ENCODE results near the gene HEATR5B.

The HEATR5B gene

GRCh38 chr2:36960005-36960675 is 124.0 kb downstream of the HEATR5B start:
- Histone ChIP-seq H4K8ac (ENCODE audit: low read depth, low read length) (no peak overlapping the region), H2BK5ac (ENCODE audit: low read depth, low read length, poor library complexity) (no peak overlapping the region), H4K12ac (ENCODE audit: low read depth, low read length) (no peak overlapping the region), H3K27ac (ENCODE audit: low read depth, low read length) (no peak overlapping the region), H3K36me3 (ENCODE audit: control insufficient read depth in 1 of 2, insufficient read depth in 2 of 2, low read length in 2 of 2) (no peaks in the 10 kb centered on the region), H2BK120ac (ENCODE audit: insufficient read depth, low read length, poor library complexity) (no peak overlapping the region), H3K9me3 (ENCODE audit: insufficient read depth, low read depth, low read length) (no peaks in the 10 kb centered on the region), H3K4me3 (ENCODE audit: low read depth, low read length) (no peak overlapping the region), H3K79me2 (ENCODE audit: control insufficient read depth, insufficient read depth, low read length, poor library complexity) (peaks cover 8% of the 10 kb centered on the region), H4K91ac (ENCODE audit: low read depth, low read length) (no peak overlapping the region), H3K79me1 (ENCODE audit: low read length) (peaks cover 10% of the 10 kb centered on the region), H3K4me2 (ENCODE audit: low read length) (no peak overlapping the region), H2BK12ac (ENCODE audit: low read length) (no peak overlapping the region), H3K4me1 (ENCODE audit: control insufficient read depth in 1 of 2, insufficient read depth in 2 of 2, low read length in 2 of 2) (peaks cover 10% of the 10 kb centered on the region in 2 experiments), H3K4ac (ENCODE audit: low read depth, low read length) (no peak overlapping the region), H2AK5ac (ENCODE audit: low read length) (no peak overlapping the region), H3K18ac (ENCODE audit: low read length) (no peak overlapping the region), H3K14ac (ENCODE audit: low read length) (no peak overlapping the region), H3K23ac (ENCODE audit: low read length) (no peak overlapping the region), H3K27me3 (ENCODE audit: insufficient read depth, low read length) (no peaks in the 10 kb centered on the region), H3K9ac (ENCODE audit: low read length) (no peak overlapping the region), H2AFZ (ENCODE audit: insufficient read depth, low read length, poor library complexity) (no peak overlapping the region)
- WGBS (ENCODE audit: extremely low coverage, insufficient coverage, insufficient read length): no CpG with 5 or more reads among the region's 2 CpGs
- DNase-seq: no peak

- Histone ChIP-seq H4K91ac (ENCODE audit: low read depth, low read length) (no peak overlapping the region), H3K9ac (ENCODE audit: low read length) (no peak overlapping the region), H2BK12ac (ENCODE audit: low read length) (no peak overlapping the region), H3K4me3 (ENCODE audit: low read depth, low read length) (no peak overlapping the region), H3K4me2 (ENCODE audit: low read length) (no peak overlapping the region), H3K79me2 (ENCODE audit: control insufficient read depth, insufficient read depth, low read length, poor library complexity) (peaks cover 1% of the 10 kb centered on the region), H3K4ac (ENCODE audit: low read depth, low read length) (no peak overlapping the region), H4K12ac (ENCODE audit: low read depth, low read length) (no peak overlapping the region), H3K18ac (ENCODE audit: low read length) (no peak overlapping the region), H3K23ac (ENCODE audit: low read length) (no peak overlapping the region), H3K36me3 (ENCODE audit: control insufficient read depth in 1 of 2, insufficient read depth in 2 of 2, low read length in 2 of 2) (peaks cover 0 to 3% of the 10 kb centered on the region in 2 experiments), H2AFZ (ENCODE audit: insufficient read depth, low read length, poor library complexity) (no peak overlapping the region), H3K27me3 (ENCODE audit: insufficient read depth, low read length) (no peaks in the 10 kb centered on the region), H3K79me1 (ENCODE audit: low read length) (no peaks in the 10 kb centered on the region), H2BK5ac (ENCODE audit: low read depth, low read length, poor library complexity) (no peak overlapping the region), H3K14ac (ENCODE audit: low read length) (no peak overlapping the region), H3K27ac (ENCODE audit: low read depth, low read length) (no peak overlapping the region), H2AK5ac (ENCODE audit: low read length) (no peak overlapping the region), H2BK120ac (ENCODE audit: insufficient read depth, low read length, poor library complexity) (no peak overlapping the region), H3K9me3 (ENCODE audit: insufficient read depth, low read depth, low read length) (no peaks in the 10 kb centered on the region), H4K8ac (ENCODE audit: low read depth, low read length) (no peak overlapping the region), H3K4me1 (ENCODE audit: control insufficient read depth in 1 of 2, insufficient read depth in 2 of 2, low read length in 2 of 2) (peaks cover 3 to 7% of the 10 kb centered on the region in 2 experiments)
- no CpG with 5 or more reads among the region's 6 CpGs for WGBS (ENCODE audit: extremely low coverage, insufficient coverage, insufficient read length)
- DNase-seq: no peak
Observed at GRCh38 chr2:36954977-36955607, 129.1 kb downstream of the HEATR5B start.

GRCh38 chr2:36952748-36953197 is 131.4 kb downstream of the HEATR5B start:
- Histone ChIP-seq H3K9me3 (ENCODE audit: insufficient read depth, low read depth, low read length) (no peaks in the 10 kb centered on the region), H3K79me2 (ENCODE audit: control insufficient read depth, insufficient read depth, low read length, poor library complexity) (peaks cover 1% of the 10 kb centered on the region), H3K14ac (ENCODE audit: low read length) (no peak overlapping the region), H3K23ac (ENCODE audit: low read length) (no peak overlapping the region), H3K27me3 (ENCODE audit: insufficient read depth, low read length) (no peaks in the 10 kb centered on the region), H3K4me3 (ENCODE audit: low read depth, low read length) (no peak overlapping the region), H3K36me3 (ENCODE audit: control insufficient read depth in 1 of 2, insufficient read depth in 2 of 2, low read length in 2 of 2) (peaks cover 0 to 3% of the 10 kb centered on the region in 2 experiments), H3K18ac (ENCODE audit: low read length) (no peak overlapping the region), H3K4ac (ENCODE audit: low read depth, low read length) (no peak overlapping the region), H2BK5ac (ENCODE audit: low read depth, low read length, poor library complexity) (no peak overlapping the region), H3K79me1 (ENCODE audit: low read length) (no peaks in the 10 kb centered on the region), H3K27ac (ENCODE audit: low read depth, low read length) (no peak overlapping the region), H4K12ac (ENCODE audit: low read depth, low read length) (no peak overlapping the region), H2BK12ac (ENCODE audit: low read length) (no peak overlapping the region), H3K4me2 (ENCODE audit: low read length) (no peak overlapping the region), H3K4me1 (ENCODE audit: control insufficient read depth in 1 of 2, insufficient read depth in 2 of 2, low read length in 2 of 2) (peaks cover 3 to 5% of the 10 kb centered on the region in 2 experiments), H4K91ac (ENCODE audit: low read depth, low read length) (no peak overlapping the region), H2AFZ (ENCODE audit: insufficient read depth, low read length, poor library complexity) (no peak overlapping the region), H4K8ac (ENCODE audit: low read depth, low read length) (no peak overlapping the region), H2AK5ac (ENCODE audit: low read length) (no peak overlapping the region), H2BK120ac (ENCODE audit: insufficient read depth, low read length, poor library complexity) (no peak overlapping the region), H3K9ac (ENCODE audit: low read length) (no peak overlapping the region)
- DNase-seq: peak; percentile 14 to 53
- no CpG with 5 or more reads among the region's 3 CpGs for WGBS (ENCODE audit: extremely low coverage, insufficient coverage, insufficient read length)

- no peak overlapping the region for H2AK5ac ChIP-seq (ENCODE audit: low read length)
Observed at GRCh38 chr2:36951574-36951973, 132.6 kb downstream of the HEATR5B start.

More at GRCh38 chr2:36951574-36951973, 132.6 kb downstream of the HEATR5B start:
- Histone ChIP-seq H3K9ac (ENCODE audit: low read length) (no peak overlapping the region), H3K27me3 (ENCODE audit: insufficient read depth, low read length) (no peaks in the 10 kb centered on the region), H3K79me1 (ENCODE audit: low read length) (no peaks in the 10 kb centered on the region), H3K4me3 (ENCODE audit: low read depth, low read length) (no peak overlapping the region), H3K14ac (ENCODE audit: low read length) (no peak overlapping the region), H3K9me3 (ENCODE audit: insufficient read depth, low read depth, low read length) (no peaks in the 10 kb centered on the region), H2BK5ac (ENCODE audit: low read depth, low read length, poor library complexity) (no peak overlapping the region), H3K4ac (ENCODE audit: low read depth, low read length) (no peak overlapping the region), H3K4me1 (ENCODE audit: control insufficient read depth in 1 of 2, insufficient read depth in 2 of 2, low read length in 2 of 2) (peaks cover 3 to 5% of the 10 kb centered on the region in 2 experiments), H3K79me2 (ENCODE audit: control insufficient read depth, insufficient read depth, low read length, poor library complexity) (peaks cover 1% of the 10 kb centered on the region), H2BK120ac (ENCODE audit: insufficient read depth, low read length, poor library complexity) (no peak overlapping the region), H3K36me3 (ENCODE audit: control insufficient read depth in 1 of 2, insufficient read depth in 2 of 2, low read length in 2 of 2) (peaks cover 0 to 3% of the 10 kb centered on the region in 2 experiments), H4K91ac (ENCODE audit: low read depth, low read length) (no peak overlapping the region), H3K27ac (ENCODE audit: low read depth, low read length) (no peak overlapping the region), H4K12ac (ENCODE audit: low read depth, low read length) (no peak overlapping the region), H2AFZ (ENCODE audit: insufficient read depth, low read length, poor library complexity) (no peak overlapping the region), H3K18ac (ENCODE audit: low read length) (no peak overlapping the region), H2BK12ac (ENCODE audit: low read length) (no peak overlapping the region), H4K8ac (ENCODE audit: low read depth, low read length) (peak overlapping the region; percentile 1), H3K4me2 (ENCODE audit: low read length) (no peak overlapping the region), H3K23ac (ENCODE audit: low read length) (no peak overlapping the region)
- DNase-seq: peak; percentile 37 to 69
- no CpG with 5 or more reads among the region's 7 CpGs for WGBS (ENCODE audit: extremely low coverage, insufficient coverage, insufficient read length)
